HG03342 (cell line): Measurements from ENCODE around the gene HNRNPA1.
"Not testable (repeated sequence)": the region's sequence is repeated elsewhere in the genome, so short reads cannot be mapped to it uniquely, and the experiment has no call there.

Experiments used
- ATAC-seq: cut with Tn5 transposase; IDR thresholded peaks from one replicate; pipeline ENCODE4 v1.9.1; 2021; ENCODE audit warnings: mild to moderate bottlenecking, moderate library complexity; ENCODE audit not compliant: unreplicated experiment

HNRNPA1 gene

DNA sequence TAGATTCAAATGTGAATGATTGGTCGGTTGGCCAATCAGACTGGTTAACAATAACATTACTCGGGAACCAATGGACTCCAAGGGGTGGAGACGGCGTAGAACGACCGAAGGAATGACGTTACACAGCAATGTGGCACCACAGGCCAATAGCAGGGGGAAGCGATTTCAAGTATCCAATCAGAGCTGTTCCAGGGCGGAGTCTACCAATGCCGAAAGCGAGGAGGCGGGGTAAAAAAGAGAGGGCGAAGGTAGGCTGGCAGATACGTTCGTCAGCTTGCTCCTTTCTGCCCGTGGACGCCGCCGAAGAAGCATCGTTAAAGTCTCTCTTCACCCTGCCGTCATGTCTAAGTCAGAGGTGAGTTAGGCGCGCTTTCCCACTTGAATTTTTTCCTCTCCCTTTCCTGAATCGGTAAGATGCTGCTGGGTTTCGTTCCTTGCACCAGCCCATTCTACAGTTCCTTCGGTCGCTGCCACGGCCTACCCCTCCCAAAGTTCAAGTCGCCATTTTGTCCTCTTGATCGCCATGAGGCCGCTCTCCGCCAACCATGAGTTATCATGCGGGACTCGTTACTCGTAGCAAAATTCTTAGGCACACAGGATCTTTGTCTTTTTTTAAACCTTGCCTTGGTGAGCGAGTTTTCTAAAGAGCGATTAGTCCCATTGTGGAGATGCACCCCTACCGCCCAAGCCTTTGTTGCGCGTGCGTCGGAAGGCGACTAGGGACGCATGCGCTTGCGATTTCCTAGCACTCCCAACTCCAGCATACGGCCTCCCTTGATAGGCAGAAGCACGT lies at the start of gene HNRNPA1:
Gene HNRNPA1, plus strand, starts transcription at position 259 of the 793 bp plus-strand sequence. Its CDS starts 82 bp downstream, at position 341.
- ATAC-seq = peak; percentile 84

DNA sequence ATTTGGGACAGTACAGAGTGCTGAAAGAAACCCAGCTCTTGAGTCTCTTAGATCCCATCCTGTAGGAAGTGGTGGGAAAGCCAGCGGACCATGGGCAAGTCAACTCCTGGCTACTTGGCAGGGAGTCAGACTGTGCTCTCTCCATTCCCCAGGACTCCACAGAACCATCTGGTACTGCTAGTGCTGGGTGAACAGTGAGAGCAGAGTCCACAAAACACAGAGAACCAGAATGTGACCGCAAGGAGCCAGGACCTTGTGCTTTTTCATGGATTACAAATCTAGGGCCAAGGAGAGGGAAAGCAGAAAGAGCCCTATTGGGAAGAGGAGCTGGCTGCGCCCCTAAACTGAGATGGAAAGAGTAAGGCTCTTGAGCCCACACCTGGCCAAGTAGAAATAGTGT lies 49.3 kb upstream of the HNRNPA1 start:
- ATAC-seq = not testable (repeated sequence)

DNA sequence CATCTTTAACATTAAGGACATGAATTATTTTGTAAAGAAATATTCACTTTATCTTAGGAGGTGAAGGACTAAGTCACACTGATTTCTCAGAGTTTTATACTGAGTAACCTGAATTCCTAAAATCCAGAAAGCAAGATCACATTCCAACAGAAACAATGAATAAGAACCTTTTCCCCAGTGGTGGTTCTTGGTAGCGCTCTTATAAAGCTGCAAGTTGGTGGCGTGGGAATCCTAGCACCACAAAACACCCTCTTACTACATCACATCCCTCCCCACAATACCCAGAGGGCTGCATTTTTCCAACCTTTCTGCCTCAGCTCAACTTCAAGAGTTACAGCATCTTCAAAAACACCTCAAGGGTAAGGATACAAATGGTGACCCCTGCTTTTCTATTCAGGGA lies 47.7 kb upstream of the HNRNPA1 start:
- ATAC-seq = no peak

DNA sequence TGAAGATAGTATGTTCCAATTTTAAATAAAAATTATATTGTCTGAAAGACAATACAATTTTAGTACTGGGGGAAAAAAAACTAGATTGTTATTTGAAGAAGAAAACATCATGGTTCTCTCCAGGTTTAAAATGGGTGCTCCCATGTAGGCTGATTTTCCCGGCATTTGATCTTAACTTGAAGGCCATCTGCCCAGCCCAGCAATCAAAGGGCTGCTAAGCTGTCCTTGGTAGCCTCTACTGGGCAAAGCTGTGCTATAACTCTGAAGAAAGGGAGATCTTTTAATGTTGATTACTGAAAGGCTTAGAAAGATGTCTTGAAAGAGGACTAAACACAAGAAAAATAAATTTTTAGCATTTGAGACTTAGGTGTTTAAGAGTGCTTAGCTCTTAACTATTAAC lies 42.0 kb upstream of the HNRNPA1 start:
- ATAC-seq = no peak

DNA sequence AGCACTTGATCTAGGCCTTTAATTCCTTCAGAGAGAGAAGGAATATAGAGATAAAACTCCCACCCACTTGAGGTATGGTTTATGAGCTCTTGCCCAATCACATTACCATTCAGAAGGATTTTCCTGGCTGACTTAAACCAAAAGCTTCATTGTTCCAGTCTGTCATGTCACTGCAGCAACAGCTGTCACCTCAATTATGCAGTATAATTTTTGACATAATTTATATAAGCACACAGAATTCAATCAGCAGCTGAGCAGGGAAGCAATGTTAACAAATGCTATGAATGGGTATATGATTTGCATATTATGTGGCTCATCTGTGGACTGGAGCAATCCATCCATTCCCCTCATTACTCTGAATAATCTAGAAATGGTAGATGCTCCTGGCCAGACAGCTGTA lies 40.9 kb upstream of the HNRNPA1 start:
- no peak for ATAC-seq

DNA sequence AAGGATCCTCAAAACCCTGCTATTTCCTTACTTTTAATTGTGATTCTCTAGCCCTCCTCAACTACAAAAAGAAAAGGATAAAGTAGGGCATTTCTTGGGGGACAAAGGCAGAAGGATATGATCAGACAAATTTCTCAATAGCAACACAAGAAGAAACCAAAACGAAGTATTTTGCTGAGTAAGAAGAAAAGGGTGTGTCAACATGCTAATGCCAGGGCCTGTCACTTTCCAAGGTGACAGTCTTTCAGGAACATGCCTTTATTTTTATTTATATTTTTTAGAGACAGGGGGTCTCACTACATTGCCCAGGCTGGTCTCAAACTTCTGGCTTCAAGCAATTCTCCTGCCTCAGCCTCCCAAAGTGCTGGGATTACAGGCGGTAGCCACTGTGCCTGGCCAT lies 40.4 kb upstream of the HNRNPA1 start:
- no peak for ATAC-seq

DNA sequence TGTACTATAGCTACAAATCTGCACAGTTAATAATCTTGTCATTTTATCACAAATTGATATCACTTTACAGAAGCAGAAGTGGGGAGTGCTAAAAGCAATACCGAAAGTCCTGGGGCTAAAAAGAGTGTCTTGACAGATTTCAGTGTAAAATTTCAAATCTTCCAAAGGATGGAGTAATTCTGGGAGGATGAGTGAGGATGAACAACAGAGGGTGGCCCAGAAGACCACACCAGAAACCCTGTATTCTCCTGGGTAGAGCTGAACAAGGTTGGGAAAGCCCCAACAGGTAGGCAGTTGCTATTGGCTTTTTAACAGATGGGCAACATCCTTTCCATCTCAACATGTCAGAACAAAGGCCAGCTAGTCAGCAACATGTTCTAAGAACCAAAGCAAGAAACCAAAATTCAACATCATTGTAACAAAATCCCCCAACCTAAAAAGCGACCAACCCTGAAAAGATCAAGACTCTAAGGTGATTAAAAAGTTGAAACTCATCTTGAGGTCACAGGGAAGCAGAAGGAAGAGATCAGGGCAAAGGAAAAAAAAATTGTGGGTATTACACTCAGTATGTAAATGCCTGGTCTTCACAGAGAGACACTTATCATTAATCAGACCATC lies 39.4 kb upstream of the HNRNPA1 start:
- ATAC-seq = no peak

DNA sequence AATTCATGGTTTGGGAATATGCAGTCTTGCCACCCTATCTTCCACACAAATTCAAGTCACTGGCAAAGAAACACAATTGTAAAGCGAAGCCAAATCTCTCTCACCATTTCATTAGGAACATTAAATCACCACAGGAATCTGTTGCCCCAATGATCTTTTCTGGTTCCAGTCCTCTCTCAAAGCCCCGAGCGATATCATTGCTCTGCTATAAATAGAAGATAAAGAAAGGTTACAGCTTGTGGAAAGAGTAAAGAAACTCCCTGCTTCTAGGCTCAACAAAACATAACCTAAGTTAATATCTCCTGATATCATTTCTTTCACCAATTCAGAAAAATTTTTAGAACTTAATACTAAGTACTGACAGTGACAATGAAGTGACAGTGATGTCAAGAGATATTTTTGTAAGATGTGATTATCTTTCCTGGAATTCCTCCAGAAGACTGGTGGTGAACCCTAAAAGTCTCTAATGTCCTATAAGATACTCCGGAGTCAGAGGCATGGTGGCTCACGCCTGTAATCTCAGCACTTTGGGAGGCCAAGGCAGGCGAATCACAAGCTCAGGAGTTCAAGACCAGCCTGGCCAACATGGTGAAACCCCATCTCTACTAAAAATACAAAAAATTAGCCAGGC lies 34.4 kb upstream of the HNRNPA1 start:
- no peak for ATAC-seq

DNA sequence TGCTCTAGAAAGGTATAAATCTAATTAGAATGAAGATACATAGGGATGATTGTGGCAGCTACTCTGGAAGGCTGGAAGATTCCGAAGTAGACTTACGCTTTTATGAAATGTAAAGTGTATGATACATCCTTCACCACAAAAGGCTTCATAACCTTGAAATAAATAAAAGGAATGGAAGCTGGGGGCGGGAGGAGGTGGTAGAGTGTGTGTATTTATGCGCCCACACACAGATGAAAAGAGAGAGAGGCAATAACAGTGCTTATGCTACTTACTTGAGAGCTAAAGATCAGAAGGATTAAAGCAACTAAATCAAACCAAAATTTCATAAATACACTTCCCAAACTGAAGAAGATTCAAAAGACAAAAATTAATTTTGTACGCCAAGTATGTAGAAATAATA lies 31.0 kb upstream of the HNRNPA1 start:
- ATAC-seq = no peak

DNA sequence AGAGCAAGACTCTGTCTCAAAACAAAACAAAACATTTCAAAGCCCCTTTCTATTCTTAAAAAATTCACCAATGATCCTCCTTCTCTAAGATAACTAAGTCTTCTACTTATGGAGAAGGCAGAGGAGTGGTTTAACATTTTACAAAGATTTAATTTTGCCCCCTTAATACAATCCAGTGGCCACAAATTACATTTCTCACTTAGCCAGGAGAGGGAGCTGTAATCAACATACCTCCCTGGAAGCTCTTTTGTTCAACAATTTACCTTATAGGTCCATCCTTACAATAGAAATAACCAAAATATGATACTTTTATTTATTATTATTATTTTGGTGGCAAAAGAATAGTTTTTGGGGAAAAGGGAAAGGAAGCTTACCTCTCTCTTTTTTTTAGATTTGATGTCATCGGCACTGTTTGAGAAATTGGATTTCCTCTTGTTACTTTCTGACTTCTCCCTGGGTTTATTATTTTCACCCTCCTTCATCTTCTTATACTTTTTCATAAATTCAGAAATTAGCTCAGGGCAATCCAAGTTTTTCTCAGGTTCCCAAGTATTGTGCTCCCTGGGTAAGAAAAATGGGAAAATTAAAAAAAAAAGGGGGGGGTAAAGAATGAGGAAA lies 28.8 kb upstream of the HNRNPA1 start:
- no peak for ATAC-seq

DNA sequence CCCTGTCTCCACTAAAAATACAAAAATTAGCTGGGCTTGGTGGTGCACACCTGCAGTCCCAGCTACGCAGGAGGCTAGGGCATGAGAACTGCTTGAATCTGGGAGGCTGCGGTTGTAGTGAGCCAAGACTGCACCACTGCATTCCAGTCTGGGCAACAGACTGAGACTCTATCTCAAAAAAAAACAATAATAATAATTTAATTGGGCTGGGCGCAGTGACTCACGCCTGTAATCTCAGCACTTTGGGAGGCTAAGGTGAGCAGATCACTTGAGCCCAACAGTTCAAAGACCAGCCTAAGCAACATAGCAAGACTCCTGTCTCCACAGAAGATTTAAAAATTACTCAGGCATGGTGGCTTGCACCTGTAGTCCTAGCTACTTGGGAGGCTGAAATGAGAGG lies 27.3 kb upstream of the HNRNPA1 start:
- no peak for ATAC-seq

DNA sequence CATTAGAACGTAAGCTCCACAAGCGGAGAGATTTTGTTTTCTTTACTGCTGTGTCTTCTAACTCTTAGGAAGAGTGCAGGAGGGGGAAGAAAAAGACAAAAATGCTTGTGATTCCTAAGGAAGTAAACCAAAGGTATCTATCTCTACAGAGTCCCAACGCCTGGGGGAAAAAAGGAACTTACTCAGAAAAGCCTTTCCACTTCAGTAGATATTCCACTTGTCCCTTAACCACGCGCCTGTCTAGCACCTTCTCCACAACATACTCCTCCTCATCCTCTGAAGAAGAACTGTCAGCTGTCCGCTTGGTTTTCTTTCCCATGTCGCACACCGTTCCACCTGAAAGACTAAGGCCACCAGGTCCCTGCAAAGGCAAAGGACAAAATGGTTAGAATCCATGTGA lies 23.2 kb upstream of the HNRNPA1 start:
- no peak for ATAC-seq

DNA sequence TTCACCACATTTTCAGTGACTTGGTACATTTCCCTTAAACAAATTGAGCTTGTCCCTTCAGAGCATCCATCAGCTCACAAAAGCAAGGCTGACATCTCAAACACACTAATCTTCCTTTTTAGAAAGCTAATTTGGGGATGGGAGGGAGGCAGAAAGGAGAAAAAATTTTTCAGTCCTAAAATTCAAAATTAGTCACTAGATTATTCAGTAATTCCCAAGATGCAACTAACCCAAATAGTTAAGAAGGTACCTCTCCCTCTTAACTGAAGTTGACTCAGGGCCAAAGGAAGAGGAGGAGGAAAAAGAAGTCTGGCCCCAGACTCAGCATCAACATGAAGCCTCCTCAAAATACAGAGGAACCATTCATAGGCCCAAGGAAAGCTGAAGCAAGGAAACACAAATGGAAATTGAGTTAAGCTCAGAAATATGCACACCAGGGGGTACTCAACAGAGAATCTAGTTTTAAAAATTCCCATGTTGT lies 22.3 kb upstream of the HNRNPA1 start:
- ATAC-seq = no peak

DNA sequence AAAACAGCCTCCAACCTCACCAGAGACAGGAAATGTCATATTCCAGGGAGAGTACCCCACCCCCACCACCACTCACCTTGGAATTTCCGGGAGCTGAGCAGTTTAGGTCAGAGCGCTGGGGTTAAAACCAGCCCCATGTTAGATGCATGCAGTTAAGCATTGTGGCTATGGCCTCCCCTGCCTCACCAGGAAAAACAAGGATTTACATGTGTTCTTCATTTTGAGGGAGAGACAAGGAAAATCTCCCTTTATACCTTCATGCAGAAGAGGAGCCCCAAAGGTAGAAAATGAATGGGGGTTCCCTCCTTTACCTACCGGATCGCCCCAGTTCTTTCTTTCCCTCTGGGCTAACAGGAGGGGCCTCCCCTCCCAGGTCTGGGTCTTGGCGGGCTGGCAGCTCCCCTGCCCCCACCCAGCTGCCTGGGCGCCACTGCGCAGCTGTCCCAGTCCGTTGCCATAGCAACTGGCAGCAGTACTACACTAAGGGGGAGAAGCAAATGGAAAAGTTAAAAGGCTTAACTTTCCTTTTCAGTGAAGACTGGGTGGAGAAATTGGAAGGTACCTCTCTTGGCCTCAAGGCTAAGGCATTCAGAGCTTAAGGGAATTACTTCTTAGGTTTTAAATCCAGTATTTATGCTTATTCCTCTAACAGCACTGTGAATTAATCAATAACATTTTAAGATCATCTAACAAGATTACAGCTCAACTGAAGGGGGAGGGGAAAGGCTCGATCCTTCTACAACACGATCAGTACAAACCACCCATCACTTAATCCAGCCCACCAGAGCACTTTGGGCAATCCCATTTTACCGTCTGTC lies 21.1 kb upstream of the HNRNPA1 start:
- ATAC-seq = peak; percentile 91

DNA sequence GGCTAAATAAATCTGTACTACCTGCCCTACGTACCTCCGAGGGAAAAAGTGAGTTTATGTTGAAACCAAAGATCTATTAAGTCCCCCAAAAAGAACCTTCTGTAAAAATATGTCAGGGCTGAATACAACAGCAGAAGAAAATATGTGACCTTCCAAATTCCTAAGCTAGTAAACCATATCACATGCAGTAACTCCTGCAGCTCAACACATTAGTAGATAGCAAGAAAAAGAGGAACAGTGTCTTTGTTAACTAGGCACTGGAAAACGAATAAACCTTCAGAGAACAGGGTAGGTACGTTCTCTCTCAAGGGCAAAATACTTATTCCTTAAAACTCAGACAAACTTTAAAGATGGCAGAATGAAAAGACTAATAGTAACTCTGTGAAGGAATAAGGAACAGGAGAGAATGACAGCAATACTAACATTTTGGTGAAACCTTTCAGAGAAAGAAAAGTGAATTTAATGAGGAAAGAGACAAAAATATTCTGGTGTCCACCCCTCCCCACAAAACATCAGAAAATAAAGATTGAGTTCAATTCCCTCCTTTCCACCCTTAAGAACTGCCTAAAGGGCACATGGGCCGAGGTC lies 18.6 kb upstream of the HNRNPA1 start:
- no peak for ATAC-seq

DNA sequence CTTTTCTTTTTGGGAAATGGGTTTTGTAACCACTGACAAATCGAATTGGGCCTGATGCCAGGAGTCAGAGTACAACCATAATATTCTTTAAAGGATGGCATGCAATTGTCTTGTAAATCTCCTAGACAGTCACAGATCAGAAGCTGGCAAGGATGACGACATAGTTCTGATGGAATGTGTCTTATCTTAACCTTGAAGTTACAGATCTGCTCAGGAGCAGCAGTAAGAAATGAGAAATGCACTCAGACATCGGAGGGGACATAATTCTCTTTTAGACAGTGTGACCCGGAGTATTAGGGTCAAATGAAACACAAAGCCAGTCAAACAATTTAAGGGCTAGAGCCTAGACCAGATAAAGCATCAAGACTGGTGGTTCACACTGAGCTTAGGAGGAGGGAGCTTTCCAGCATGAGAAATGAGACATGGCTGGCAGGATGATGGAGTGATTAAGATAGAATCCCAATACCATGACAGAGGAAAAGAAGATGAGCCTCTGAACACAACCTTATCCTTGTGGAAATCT lies 18.1 kb upstream of the HNRNPA1 start:
- no peak for ATAC-seq

DNA sequence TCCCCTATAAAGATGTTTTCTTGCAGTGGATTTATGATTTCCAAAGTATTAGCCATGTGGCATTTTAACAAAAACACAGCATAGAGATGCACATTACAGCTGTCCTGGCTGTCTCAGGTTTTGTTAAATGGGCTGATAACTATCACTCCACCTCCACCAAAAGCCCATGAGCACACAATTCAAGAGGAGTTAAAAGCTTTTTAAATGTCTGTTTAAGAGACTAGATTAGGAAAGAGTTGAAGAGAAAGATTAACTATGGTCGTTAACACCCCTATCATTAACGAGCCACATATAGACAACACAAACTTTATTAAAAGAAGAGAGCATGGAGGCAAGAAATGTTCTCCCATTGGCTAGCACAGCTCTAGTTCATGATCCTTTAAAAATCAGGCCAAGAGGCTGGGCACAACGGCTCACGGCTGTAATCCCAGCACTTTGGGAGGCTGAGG lies 15.1 kb upstream of the HNRNPA1 start:
- ATAC-seq = no peak

DNA sequence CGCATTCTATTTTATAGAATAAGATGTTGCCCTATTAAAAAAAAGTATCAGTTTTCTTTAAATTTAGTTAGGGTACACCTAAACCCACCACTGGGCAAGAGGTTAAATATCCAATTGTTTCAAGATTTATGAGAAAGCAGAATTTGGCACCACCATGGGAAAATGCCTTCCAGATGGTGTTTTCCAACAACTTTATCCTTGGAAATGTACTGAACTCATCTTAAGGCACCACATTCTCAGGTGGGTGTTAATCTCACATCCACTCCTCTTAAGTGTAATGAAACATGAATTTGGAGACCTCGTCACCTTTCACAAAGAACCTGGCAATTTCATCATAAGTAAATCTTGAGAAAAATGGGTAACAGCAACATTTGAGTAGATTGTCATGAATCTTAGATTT lies 13.7 kb upstream of the HNRNPA1 start:
- no peak for ATAC-seq

DNA sequence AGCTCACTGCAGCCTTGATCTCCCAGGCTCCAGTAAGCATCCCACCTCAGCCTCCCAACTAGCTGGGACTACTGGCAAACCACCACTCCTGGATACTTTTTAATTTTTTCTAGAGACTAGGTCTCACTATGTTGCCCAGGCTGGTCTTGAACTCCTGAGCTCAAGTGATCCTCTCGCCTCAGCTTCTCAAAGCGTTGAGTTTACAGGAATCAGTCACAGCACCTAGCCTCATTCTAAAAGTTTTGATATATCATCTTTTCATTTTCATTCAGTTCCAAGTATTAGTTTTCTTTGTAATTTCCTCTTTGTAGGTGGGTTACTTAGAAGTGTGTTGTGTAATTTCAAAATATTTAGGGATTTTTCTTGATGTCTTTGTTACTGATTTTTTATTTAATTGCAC lies 10.2 kb upstream of the HNRNPA1 start:
- ATAC-seq = no peak

DNA sequence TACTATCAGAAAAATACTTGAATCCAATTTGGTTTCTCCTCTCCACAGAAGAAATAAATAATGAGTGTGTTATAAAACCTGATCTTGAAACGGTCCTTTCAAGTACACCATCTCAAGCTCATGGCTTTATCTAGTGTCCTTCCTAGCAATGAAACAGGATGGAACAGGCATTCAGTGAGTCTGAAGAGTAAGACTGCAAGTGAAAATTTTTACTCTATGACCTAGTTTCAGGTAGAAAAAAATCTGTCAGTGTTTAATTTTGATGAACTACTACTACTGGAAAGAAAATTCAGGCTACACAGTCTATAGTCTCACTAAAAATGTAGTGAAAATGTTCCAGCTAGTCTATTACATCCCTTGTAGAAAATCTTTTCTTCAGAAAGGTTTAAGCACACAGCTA lies 8.3 kb upstream of the HNRNPA1 start:
- ATAC-seq = no peak
